ENCODE measurements around the gene INVS.
A peak's percentile ranks its signal among the peaks of the same experiment; 100 is the strongest.

Gene INVS

GRCh38 chr9:100340224-100340623 lies 241.2 kb downstream of the INVS start:
- no peak for DNase-seq (ENCODE audit: low read depth in 2 of 2)
- TF ChIP-seq CTCF (IDR thresholded peaks at IDR 0.05; ENCODE audit: low read depth, low read length): no peak
- no peak overlapping the region for H3K4me3 ChIP-seq (replicated peaks in 1 of 2; ENCODE audit: low read depth in 2 of 2, low read length in 2 of 2)

DNA sequence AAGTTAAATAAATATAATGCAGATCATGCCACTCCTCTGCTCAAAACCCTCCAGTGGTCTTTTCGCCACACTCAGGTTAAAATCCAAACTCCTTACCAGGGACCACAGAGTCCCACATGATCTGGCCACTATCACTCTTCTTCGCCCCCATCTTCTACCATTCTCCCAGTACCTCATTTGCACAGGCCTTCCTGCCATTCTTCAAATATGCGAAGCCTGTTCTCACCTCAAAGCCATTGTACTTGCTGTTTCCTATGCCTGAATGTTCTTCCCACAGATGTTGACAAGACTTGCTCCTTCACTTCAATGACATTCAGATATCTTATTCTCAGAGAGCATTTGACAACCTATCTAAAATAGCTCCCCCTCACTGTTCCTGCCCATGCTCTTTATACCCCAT lies 242.8 kb downstream of the INVS start:
- no peak for TF ChIP-seq CTCF (IDR thresholded peaks at IDR 0.05; ENCODE audit: low read depth, low read length)
- H3K4me3 ChIP-seq (replicated peaks in 1 of 2; ENCODE audit: low read depth in 2 of 2, low read length in 2 of 2): no peak overlapping the region
- DNase-seq (ENCODE audit: low read depth in 2 of 2): no peak

DNA sequence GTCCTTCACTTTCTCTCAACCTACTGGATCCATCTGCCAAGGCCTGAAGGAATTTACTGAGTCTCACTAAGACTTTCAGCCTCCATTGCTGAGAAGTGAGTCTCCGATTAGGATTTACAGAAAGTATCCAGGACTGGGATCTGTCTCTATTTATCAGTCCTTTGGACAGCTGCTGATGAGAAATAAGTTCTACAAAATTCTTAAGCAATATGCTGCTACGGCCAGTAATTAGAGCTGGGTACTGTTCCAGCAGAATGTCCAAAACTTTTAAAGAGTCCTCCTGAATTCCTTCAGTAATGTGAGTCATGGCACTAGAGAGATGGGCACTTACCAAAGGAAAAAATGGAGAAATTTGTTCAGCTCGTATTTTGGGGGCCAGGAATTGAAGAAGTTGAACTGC lies 247.8 kb downstream of the INVS start:
- no peak overlapping the region for H3K4me3 ChIP-seq (replicated peaks in 1 of 2; ENCODE audit: low read depth in 2 of 2, low read length in 2 of 2)
- peak; percentile 56 to 82 for DNase-seq (ENCODE audit: low read depth in 2 of 2)
- TF ChIP-seq CTCF (IDR thresholded peaks at IDR 0.05; ENCODE audit: low read depth, low read length): no peak

GRCh38 chr9:100350188-100350587 lies 251.1 kb downstream of the INVS start:
- DNase-seq (ENCODE audit: low read depth in 2 of 2): no peak
- TF ChIP-seq CTCF (IDR thresholded peaks at IDR 0.05; ENCODE audit: low read depth, low read length): no peak
- H3K4me3 ChIP-seq (replicated peaks in 1 of 2; ENCODE audit: low read depth in 2 of 2, low read length in 2 of 2): no peak overlapping the region
